GM12864 (cell line): ENCODE results near the gene AKR1A1.

ENCODE experiments used
- DNase-seq: peaks from one replicate; pipeline ENCODE4 v3.0.0-alpha.2; 2011; ENCODE audit warnings: low read depth
- H3K4me3 ChIP-seq: 2 replicates; pipeline ENCODE4 v1.5.1; 2011; ENCODE audit warnings: mild to moderate bottlenecking, low read depth, low read length, control low read depth
- TF ChIP-seq, protein P1 (sequence below): IDR thresholded peaks from 2 replicates; pipeline ENCODE4 v1.5.1; 2011; ENCODE audit warnings: low read depth, mild to moderate bottlenecking, moderate library complexity, low read length, control low read depth, inconsistent platforms; ENCODE audit errors: missing control alignments

Gene AKR1A1

DNA sequence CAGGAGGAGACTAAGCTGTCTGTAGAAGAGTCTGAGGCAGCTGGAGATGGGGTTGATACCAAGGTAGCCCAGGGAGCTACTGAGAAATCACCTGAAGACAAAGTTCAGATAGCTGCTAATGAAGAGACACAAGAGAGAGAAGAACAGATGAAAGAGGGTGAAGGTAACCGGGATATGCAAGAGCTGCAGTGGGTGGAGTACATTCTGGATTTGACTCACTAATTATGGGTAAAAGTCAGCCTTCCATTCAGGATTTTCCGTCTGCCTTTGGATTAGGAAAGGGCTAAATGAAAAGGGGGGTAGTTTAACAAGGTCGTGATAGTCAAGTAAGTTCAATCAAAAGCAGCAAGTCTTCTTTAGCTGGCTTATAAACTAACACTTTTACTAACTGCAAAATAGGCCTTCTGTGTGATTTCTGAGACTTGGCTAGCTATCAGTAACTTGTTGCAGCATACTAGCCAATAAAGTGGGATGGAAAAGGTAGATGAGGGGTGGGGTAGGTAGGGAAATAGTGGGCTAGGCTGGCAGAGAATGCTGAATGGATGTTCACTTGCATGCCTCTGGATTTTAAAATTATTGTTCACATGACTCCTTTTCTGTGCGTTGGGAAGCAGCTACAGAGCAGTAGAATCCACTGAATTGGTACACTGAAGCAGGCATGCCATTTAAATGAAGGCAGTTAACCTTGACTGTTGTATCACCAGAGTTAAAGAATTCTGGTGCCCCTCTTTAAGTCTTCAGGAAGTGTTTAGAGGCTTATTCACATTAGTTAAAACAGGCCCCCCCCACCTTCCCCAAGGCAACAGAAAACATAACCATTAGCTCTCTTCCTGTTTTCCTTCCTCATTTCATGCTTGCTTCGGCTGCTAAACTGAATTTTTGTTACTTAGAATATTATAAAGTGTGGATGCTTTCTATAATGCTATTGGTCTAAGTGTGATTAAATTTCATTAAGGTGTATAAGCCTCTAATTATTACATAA is 57.8 kb downstream of the AKR1A1 start:
- DNase-seq: no peak
- TF ChIP-seq, protein P1, sequence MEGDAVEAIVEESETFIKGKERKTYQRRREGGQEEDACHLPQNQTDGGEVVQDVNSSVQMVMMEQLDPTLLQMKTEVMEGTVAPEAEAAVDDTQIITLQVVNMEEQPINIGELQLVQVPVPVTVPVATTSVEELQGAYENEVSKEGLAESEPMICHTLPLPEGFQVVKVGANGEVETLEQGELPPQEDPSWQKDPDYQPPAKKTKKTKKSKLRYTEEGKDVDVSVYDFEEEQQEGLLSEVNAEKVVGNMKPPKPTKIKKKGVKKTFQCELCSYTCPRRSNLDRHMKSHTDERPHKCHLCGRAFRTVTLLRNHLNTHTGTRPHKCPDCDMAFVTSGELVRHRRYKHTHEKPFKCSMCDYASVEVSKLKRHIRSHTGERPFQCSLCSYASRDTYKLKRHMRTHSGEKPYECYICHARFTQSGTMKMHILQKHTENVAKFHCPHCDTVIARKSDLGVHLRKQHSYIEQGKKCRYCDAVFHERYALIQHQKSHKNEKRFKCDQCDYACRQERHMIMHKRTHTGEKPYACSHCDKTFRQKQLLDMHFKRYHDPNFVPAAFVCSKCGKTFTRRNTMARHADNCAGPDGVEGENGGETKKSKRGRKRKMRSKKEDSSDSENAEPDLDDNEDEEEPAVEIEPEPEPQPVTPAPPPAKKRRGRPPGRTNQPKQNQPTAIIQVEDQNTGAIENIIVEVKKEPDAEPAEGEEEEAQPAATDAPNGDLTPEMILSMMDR: no peak
- no peak overlapping the region for H3K4me3 ChIP-seq

DNA sequence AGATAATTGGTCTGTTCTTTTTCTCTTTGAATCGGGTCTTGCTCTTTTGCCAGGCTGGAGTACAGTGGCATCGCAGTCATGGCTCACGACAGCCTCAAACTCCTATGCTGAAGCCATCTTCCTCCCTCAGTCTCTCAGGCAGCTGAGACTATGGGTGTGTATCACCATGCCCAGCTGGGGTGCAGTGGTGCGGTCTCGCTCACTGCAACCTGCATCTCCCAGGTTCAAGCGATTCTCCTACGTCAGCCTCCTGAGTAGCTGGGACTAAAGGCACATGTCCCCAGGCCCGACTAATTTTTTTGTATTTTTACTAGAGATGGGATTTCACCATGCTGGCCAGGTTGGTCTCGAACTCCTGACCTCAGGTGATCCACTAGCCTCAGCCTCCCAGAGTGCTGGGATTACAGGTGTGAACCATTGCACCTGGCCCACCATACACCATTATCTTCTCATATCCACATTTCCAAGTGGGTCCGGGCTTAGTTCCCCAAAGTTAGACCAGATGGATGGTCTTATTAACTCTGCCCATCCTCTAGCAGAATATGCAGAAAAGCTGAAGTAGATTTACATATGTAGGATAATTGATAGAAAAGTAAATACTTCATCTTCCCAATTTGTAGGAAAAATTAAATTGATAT is 60.1 kb downstream of the AKR1A1 start:
- no peak for DNase-seq
- TF ChIP-seq, protein P1: no peak
- H3K4me3 ChIP-seq: no peak overlapping the region

- TF ChIP-seq, protein P1: no peak
- H3K4me3 ChIP-seq: no peak overlapping the region
- DNase-seq: no peak
These were observed 62.4 kb downstream of the AKR1A1 start for GRCh38 chr1:45612941-45613579.

DNA sequence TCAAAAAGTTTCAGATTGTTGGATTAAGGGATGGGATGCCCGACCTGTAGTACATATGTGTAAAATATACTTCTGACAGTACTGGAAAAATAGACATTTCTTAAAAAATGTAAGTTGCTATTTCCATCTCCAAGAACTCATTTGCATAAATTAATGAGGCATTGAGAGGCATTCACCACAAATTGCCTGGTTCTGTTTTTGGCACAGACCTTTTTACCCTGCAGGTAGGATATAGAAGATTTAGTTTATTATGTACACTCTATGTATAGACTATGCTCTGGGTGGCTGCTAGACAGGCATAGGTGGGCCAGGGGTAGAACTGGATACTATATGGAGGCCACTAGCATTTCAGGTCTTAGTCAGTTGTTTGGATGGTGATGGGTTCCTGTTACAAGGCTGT is 65.3 kb downstream of the AKR1A1 start:
- H3K4me3 ChIP-seq: no peak overlapping the region
- DNase-seq: no peak
- TF ChIP-seq, protein P1: no peak

- no peak overlapping the region for H3K4me3 ChIP-seq
- TF ChIP-seq, protein P1: no peak
- DNase-seq: no peak
These were observed 67.0 kb downstream of the AKR1A1 start for GRCh38 chr1:45617618-45618017.

DNA sequence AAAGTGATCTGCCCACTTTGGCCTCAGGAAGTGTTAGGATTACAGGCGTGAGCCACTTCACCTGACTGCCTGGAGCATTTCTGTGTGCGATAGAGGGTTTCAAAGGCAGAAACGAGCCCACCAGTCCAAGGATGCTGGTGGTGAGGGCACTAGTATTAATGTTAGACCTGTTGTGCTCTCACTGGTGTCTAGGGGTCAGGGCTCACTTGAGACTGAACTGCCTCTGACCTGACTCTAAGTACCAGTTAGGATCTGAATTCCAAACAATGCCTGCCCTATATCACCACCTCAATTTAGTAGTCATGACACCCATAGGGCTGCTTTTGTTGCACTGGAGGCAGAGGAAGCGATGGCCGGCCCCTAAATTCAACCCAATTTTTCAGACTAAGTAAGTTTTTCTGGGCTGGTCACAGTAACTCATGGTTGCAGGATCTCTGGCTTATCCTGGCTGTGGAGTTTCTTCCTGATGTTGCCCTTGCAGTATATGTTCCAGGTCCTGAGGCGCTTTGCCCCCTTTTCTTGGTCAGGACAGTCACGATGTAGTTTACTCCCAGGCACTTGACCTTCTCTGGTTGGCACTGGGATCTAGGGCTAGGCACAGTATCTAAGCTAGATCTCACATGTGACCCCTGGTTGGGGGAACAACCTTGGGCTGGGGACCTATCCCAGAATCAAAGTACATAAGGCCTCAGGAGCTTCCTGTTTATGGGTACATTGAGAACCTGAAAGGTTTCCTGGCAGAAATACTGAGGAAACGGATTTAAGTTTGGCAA is 68.7 kb downstream of the AKR1A1 start:
- TF ChIP-seq, protein P1: no peak
- DNase-seq: no peak
- no peak overlapping the region for H3K4me3 ChIP-seq
